Measurements from ENCODE around the gene GSAP. TPM values are rescaled to one million over a fixed set of nuclear protein-coding genes. Genes with fewer than 3 reads are reported as not detected.
"Not testable (repeated sequence)": the region's sequence is repeated elsewhere in the genome, so short reads cannot be mapped to it uniquely, and the experiment has no call there.

GSAP gene, protein sequence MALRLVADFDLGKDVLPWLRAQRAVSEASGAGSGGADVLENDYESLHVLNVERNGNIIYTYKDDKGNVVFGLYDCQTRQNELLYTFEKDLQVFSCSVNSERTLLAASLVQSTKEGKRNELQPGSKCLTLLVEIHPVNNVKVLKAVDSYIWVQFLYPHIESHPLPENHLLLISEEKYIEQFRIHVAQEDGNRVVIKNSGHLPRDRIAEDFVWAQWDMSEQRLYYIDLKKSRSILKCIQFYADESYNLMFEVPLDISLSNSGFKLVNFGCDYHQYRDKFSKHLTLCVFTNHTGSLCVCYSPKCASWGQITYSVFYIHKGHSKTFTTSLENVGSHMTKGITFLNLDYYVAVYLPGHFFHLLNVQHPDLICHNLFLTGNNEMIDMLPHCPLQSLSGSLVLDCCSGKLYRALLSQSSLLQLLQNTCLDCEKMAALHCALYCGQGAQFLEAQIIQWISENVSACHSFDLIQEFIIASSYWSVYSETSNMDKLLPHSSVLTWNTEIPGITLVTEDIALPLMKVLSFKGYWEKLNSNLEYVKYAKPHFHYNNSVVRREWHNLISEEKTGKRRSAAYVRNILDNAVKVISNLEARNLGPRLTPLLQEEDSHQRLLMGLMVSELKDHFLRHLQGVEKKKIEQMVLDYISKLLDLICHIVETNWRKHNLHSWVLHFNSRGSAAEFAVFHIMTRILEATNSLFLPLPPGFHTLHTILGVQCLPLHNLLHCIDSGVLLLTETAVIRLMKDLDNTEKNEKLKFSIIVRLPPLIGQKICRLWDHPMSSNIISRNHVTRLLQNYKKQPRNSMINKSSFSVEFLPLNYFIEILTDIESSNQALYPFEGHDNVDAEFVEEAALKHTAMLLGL
- 10 to 100 TPM in 2 of 4 donors, 1 to 10 TPM in 2; 8.3 to 14.3 (median 11.2) TPM for polyA plus RNA-seq (ENCODE audit: insufficient read length in 4 of 4)

DNA sequence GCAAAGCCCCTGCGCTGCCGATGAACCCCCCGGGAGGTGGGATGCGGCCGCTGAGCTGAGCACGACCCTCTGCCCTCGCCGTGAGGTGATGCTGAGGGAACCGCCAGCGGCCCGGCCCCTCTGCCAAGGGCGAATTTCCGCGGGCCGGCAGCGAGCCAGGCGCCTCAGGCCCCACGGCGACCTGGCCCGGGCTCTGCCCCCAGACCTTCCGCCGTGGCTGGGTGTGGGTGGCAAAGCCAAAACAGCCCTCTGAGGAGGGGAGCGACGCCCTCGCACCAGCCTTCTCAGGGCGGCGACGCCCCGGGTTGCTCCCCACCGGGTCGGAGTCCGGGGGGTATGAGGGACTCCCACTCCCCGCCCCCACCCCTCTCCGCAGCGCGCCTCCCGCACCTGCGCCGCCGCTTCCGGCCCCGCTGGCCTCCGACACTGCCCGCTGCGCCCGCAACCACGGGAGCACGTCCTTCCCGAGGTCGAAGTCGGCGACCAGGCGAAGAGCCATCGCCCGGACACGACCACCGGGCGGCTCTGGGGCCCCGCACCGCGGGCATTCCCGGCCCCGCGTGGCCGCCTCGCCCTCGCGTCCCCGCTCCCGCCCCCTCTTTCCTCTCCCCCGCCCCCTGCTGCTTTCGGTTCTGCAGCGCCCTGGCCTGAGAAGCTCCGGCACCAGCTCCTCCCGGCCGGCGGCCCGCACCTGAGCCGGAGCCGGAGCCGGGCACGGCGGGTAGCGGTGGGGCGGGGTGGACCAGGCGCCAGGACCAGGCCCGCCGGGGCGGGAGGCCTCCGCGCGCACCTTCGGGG lies at the start of gene GSAP:
GSAP (minus strand) TSS at position 527 of the 798 bp plus-strand sequence; CDS start at position 499, 28 bp downstream.
- no peak for DNase-seq (ENCODE audit: low read depth in 4 of 4, low spot score in 2 of 4)

DNA sequence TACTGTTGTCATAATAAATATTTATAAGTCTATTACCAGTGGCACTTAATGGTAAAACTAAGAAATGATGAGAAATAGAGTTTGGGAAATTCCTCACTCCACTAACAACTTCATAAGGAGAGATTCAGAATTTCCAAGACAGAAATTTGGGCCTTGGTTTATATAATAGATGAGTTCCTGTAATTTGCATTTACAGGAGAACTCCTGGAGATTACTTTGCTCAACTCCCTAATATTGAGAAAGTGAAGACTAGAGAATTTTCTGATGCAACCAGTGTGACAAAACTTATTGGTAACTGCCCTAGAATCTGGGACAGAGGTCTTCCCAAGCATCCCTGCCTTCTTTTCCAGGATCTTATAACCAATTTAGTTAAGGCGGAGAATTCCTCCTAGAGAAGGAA lies 49.1 kb upstream of the GSAP start:
- no peak for DNase-seq (ENCODE audit: low read depth in 4 of 4, low spot score in 2 of 4)

DNA sequence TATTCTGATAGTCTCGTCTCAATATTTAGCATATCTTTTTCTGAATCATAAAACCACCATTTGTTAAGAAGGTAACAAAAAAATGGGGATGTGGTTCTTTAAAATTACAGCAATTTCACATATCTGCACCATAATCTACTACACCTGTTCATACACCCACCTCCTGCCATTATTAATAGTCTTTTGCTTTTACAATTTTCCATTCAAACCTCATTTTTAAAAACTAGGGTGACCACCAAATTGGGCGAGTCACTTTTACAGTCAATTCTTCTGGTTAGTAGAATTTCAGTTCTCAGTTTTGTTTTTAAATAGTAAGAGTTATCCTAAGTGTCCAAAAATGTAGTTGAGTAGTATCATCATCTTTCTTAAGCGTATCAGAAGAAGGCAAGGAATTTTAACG lies 48.4 kb upstream of the GSAP start:
- no peak for DNase-seq (ENCODE audit: low read depth in 4 of 4, low spot score in 2 of 4)

DNA sequence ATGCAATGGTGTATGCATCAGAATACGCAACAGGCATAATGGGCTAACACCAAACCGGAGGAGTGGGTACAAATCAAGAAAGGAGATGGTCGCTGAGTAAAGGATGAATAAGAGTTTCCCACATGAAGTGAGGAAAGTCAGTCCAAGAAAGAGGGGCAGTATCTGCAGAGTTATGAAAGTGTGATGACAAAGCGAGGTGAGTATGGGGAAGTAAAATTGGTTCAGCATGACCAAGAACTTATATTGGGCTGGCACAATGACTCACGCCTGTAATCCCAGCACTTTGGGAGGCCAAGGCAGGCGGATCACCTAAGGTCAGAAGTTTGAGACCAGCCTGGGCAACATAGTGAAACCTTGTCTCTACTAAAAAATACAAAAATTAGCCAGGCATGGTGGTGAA lies 47.5 kb upstream of the GSAP start:
- DNase-seq (ENCODE audit: low read depth in 4 of 4, low spot score in 2 of 4): not testable (repeated sequence)

DNA sequence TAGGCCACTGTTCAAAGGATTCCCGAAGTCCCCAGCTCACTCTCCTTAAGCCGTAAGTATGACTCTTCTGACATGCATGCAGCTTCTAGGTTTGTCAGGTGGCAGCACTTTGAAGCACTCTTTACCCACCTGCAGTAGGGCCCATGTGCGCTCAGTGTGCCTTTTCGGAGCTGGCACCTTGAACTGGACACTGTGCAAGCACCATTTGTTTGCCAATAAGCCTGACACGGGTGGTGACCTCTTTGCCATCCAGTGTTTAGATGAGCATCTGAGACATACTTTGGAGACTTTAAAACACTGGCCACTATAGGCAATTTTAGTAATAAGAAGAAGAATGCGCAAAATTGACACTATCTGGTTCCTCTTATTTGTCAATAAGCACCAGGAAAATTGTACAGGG lies 45.7 kb upstream of the GSAP start:
- DNase-seq (ENCODE audit: low read depth in 4 of 4, low spot score in 2 of 4): no peak

DNA sequence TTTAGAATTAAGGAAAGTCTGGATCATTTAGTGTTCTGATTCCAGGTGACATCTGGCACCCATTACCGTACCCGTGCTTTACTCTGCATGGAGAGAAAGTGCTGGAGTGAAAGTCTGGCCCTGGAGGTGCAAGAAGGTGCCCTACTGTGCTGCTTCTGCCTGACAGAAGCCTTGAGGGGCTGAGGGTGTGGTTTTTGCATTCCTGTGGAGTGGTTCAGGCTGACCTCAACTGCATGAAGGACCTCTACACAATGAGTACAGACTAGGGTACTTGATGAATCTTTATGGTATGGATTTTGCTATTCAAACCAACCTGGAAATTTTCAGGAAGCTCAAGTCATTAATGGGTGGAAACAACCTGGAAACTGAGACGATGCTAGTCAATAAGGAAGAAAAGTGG lies 45.1 kb upstream of the GSAP start:
- no peak for DNase-seq (ENCODE audit: low read depth in 4 of 4, low spot score in 2 of 4)

DNA sequence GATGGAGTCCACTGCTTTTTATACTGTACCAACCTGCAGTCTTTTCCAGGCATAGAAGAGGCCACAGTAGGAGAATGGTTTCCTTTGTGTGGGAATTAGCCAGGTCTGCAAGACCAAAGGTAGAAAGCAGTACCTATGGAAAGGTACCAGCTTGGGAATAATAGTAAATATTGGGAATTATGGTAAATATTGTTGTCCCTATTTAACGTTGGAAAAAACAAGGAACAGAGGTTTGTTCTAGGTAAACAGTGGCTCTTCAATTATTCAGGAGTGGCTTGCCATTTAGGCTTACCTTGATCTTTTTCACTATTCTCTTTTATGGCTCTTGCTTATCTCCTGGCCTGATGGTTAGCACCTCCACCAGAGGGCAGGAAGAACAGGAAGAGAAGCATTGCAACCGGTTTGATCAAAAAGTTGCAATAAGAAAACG lies 43.9 kb upstream of the GSAP start:
- DNase-seq (ENCODE audit: low read depth in 4 of 4, low spot score in 2 of 4): no peak

DNA sequence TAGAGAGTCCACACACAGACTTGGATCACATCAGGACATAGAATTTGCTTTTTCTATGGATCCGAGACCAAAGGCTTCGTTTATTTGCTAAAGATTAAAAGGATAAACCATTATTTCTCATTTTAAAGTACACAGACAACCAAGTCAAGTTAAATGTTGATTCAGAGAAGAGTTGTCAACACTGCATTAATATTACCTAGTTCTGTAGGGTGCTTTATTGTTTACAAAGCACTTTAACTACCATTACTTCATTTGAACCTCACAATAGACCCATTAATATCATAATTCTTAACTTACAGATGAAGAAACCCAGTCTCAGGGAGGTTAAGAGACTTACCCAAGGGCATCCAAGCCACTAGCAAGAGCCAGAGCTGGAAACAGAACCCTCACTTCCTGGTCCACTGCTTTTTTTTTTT lies 43.2 kb upstream of the GSAP start:
- no peak for DNase-seq (ENCODE audit: low read depth in 4 of 4, low spot score in 2 of 4)

DNA sequence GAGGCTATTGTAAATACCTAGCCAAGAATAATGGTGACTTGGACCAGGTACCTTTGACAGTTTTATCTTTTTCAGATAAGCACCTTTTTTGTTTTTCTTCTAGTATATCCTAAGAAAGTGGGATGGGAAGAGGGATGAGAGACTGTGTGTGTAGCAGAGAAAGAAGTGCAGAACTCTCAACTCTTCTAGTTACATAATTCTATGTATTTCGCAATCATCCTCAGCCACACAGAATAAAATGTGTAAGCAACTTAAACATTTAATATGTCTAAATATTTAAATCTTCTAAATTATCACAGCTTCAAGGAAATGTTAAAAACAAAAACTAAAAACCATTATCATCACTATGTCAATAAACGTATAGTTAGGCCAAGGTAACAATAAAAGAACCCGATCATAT lies 42.6 kb upstream of the GSAP start:
- no peak for DNase-seq (ENCODE audit: low read depth in 4 of 4, low spot score in 2 of 4)

DNA sequence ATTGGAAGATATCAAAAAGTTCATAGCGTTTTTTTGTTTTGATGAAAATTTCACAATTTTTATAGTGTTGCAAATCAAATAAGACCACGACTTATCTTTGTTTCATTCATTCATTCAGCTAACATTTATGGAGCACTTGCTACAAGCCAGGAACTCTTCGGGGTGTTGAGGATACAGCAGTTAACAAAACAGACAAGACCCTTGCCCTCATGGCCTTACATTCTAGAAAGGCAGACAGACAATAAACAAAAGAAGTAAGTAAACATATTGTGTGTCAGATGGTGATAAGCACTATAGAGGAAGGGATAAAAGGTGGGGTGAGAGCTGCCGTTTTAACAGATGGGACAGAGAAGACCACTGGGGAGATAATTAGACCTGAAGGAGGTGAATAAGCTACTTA lies 41.6 kb upstream of the GSAP start:
- no peak for DNase-seq (ENCODE audit: low read depth in 4 of 4, low spot score in 2 of 4)

DNA sequence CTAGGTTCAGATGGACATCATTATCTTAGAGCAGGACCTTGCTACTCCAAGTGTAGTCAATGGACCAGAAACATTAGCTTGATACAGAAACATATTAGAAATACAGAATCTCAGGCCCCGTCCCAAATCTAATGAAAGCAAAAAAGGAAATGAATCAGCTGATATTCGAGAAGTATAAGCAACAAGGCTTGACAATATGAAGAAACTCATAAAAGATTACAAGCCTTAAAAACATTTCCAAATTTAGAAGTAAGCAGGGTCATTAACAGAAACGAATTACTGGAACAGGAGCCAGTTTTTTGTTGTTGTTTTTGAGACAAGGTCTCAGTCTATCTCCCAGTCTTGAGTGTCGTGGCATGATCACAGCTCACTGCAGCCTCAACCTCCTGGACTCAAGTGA lies 40.5 kb upstream of the GSAP start:
- DNase-seq (ENCODE audit: low read depth in 4 of 4, low spot score in 2 of 4): no peak

DNA sequence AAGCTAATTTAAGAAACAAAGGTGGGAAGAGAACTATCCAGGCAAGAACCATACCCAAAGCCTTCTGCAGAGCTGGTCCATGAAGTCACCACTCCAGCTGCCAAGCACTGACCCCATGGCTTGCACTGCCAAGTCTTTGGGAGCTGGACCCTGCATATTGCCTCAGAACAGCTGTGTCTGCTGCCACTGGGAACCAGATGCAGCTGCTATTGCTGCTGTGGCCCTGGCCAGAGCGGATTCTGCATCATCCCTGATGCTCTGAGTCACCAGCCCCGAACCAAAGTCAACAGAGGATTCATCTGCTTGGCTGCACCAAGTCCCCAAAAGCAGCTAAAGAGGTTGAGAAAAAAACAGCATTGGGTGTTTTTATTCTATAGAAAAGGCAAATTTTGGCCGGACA lies 39.2 kb upstream of the GSAP start:
- DNase-seq (ENCODE audit: low read depth in 4 of 4, low spot score in 2 of 4): no peak

DNA sequence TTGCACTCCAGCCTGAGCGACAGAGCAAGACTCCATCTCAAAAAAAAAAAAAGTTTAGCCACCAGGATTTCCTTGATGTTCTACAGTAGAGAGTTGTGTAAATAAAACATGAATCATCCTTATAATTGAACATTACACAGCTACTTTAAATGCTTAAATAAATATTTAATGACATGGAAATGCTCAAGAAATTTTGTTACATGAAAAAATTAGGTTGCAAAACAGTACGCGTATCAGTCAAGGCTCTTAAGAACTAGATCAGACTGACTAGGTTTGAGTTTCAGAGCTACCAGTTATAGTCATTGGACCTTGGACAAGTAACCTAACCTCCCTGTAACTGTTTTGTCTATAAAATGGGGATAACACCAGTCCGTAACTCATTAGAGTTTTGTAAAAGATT lies 38.7 kb upstream of the GSAP start:
- no peak for DNase-seq (ENCODE audit: low read depth in 4 of 4, low spot score in 2 of 4)

DNA sequence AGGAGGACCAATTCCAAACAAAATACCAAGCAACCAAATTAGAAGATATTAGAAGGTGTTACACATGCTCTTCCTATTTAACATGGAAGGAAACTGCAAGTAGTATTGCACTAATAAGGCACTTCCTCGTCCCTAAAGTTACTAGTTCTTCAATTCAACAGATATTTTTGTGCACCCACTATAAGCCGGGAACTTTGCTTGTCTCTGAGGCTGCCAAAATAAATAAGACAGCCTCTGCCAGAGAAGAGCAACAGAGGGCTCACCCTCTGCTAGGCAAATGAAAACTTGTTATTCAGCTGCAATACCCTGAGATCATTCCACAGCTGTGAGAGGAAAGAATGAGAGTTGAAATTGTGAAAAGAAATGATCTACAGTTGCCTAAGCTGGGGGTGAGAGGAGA lies 37.4 kb upstream of the GSAP start:
- no peak for DNase-seq (ENCODE audit: low read depth in 4 of 4, low spot score in 2 of 4)

DNA sequence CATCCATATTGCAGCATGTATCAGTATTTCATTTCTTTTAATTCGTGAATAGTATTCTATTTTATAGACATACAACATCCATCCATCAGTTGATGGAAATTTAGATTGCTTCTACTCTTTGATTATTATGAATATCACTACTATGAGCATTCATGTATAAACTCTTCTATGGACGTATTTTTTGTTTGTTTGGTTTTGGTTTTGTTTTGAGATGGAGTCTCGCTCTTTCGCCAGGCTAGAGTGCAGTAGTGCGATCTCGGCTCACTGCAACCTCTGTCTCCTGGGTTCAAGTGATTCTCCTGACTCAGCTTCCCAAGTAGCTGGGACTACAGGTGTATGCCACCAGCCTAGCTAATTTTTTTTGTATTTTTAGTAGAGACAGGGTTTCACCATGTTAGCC lies 35.8 kb upstream of the GSAP start:
- DNase-seq (ENCODE audit: low read depth in 4 of 4, low spot score in 2 of 4): not testable (repeated sequence)

DNA sequence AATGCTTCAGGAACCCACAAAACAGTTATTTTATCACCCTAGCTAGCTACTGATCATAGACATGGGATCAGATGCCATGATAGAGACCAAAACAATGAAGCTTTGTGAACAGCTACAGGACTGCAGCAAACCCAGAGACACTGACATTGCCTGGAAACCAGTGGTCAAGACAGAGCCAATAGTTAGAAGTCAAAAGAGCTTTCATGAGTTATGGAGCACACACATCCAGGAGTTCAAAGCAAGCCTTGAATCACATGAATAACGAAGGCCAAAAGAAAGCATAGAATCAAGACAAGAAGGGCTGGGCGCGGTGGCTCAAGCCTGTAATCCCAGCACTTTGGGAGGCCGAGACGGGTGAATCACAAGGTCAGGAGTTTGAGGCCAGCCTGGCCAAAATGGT lies 34.5 kb upstream of the GSAP start:
- DNase-seq (ENCODE audit: low read depth in 4 of 4, low spot score in 2 of 4): no peak

DNA sequence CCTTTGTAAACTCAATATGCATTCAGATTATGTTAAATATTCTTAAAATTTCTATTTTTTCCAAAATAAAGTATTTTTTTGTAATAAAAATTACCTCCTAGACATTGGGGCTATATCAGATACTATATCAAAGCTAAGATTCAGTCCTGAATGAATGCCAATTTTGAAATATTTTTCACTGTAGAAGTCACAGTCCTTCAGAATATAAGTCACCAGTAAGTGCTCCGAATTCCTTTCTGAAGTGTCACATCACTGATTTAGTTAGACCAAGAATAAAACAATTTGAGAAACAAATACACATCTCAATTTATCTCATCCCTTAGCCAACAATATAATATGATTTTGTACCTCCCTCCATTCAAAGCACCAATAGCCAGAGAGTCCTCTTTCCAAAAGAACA lies 33.9 kb upstream of the GSAP start:
- DNase-seq (ENCODE audit: low read depth in 4 of 4, low spot score in 2 of 4): no peak

DNA sequence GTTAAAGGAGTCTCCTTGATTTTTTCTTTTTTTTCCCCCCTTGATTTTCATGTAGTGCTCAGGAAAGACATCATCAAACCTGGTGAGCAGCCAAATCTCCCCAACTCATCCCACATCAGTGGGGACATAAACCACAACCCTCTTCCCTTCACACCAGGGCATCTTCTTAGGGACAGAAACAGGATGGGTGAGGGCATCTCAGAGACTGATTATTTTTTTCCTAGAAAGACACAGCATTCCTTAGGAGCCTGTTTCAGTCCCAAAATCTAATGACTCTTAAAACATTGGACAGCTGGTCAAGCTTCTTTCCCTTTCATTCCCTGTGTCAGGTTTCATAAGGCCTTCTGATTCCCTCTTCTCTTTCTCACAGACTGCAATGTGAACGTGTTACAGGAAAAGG lies 31.5 kb upstream of the GSAP start:
- DNase-seq (ENCODE audit: low read depth in 4 of 4, low spot score in 2 of 4): no peak

DNA sequence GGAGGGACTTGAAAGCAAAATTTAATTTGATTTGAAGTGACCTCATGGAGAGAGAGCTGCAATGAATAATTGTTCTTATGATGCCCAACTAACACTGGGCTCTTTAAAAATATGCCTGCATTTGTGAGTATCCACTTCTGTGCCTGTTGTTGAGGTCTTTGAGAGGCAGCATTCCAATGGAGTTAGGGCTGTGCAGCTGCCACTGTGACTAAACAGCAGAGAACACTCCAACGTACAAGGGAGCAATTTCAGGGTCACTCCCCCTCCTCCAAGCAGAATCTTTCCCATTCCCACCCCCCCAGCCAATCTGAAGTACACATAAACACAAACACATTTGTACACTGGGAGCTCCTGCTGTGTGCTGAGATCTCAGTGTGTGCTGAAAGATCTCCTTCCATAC lies 28.0 kb upstream of the GSAP start:
- no peak for DNase-seq (ENCODE audit: low read depth in 4 of 4, low spot score in 2 of 4)

DNA sequence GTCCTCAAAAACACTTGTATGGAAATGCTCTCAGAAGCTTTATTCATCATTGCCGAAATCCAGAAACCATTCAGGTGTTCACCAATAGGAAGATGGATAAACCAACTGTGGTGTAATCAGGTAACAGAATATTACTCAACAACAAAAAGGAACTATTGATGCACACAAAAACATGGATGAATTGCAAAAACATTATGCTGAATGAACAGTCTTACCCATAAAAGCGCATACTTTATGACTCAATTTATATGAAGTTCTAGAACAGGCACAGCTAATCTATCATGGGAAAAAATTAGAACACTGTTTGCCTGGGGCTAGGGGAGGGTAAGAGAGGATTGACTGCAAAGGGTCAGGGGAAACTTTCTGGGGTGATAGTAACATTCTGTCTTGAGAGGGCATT lies 26.9 kb upstream of the GSAP start:
- no peak for DNase-seq (ENCODE audit: low read depth in 4 of 4, low spot score in 2 of 4)

DNA sequence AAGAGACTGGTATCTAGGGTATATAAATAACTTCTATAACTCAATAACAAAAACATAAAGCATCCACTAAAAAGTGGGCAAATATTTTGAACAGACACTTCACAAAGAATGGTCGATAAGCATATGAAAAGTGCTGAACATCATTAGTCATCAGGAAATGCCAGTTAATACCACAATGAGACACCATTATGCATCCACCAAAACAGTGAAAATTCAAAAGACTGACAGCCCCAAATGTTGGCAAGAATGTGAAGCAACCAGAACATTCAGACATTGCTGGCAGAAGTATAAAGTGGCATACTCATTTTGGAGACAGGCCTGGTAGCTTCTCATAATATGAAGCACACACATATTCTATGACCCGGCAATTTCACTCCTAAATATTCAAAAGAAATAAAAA lies 26.5 kb upstream of the GSAP start:
- no peak for DNase-seq (ENCODE audit: low read depth in 4 of 4, low spot score in 2 of 4)
